NT2/D1 (cell line): ENCODE results near the gene UBAC2.

Experiments
- SUZ12 ChIP-seq: IDR thresholded peaks from 2 replicates; pipeline ENCODE4 v1.6.1; 2011; ENCODE audit not compliant: insufficient read length, insufficient read depth; ENCODE audit errors: extremely low read depth
- YY1 ChIP-seq: IDR thresholded peaks from 2 replicates; pipeline ENCODE4 v1.6.1; 2011; ENCODE audit not compliant: insufficient read length, insufficient read depth
- ZNF274 ChIP-seq: IDR thresholded peaks from 2 replicates; pipeline ENCODE4 v1.6.1; 2011; ENCODE audit warnings: mild to moderate bottlenecking, low read depth, low read length

- TF ChIP-seq YY1 (no peak), ZNF274 (no peak), SUZ12 (no peak)
These were observed 27.0 kb upstream of the UBAC2 start for GRCh38 chr13:99173606-99174005.
